HS-5 (cell line): ENCODE data around the gene CBFA2T2.
A peak's percentile ranks its signal among the peaks of the same experiment; 100 is the strongest.

ENCODE experiments used
- DNase-seq: peaks from one replicate; pipeline ENCODE4 v3.0.0-alpha.2; 2012; ENCODE audit warnings: low read depth

Gene CBFA2T2

GRCh38 chr20:33653218-33653899 is 163.5 kb downstream of the CBFA2T2 start:
- DNase-seq: peak; percentile 32

GRCh38 chr20:33653900-33654596 is 164.2 kb downstream of the CBFA2T2 start:
- no peak for DNase-seq

GRCh38 chr20:33654680-33655161 is 164.8 kb downstream of the CBFA2T2 start:
- DNase-seq: no peak

GRCh38 chr20:33655164-33655563 is 165.3 kb downstream of the CBFA2T2 start:
- no peak for DNase-seq

GRCh38 chr20:33656010-33656782 is 166.3 kb downstream of the CBFA2T2 start:
- DNase-seq: no peak

- DNase-seq: no peak
These were observed 167.1 kb downstream of the CBFA2T2 start for GRCh38 chr20:33656783-33657703.

GRCh38 chr20:33657704-33658095 is 167.8 kb downstream of the CBFA2T2 start:
- no peak for DNase-seq

GRCh38 chr20:33658510-33658909 is 168.6 kb downstream of the CBFA2T2 start:
- no peak for DNase-seq

- DNase-seq: no peak
These were observed 169.0 kb downstream of the CBFA2T2 start for GRCh38 chr20:33658929-33659328.

- DNase-seq: no peak
These were observed 169.6 kb downstream of the CBFA2T2 start for GRCh38 chr20:33659341-33660034.

GRCh38 chr20:33660035-33660684 is 170.3 kb downstream of the CBFA2T2 start:
- no peak for DNase-seq

GRCh38 chr20:33660685-33661058 is 170.8 kb downstream of the CBFA2T2 start:
- no peak for DNase-seq

GRCh38 chr20:33662172-33662571 is 172.3 kb downstream of the CBFA2T2 start, which contains the start of gene C20orf144:
C20orf144 (plus strand) TSS chr20:33662327; CDS start chr20:33662346, 19 bp downstream.
- no peak for DNase-seq

GRCh38 chr20:33663161-33664084 is 173.5 kb downstream of the CBFA2T2 start:
- no peak for DNase-seq

- DNase-seq: no peak
These were observed 174.3 kb downstream of the CBFA2T2 start for GRCh38 chr20:33664085-33664761.

GRCh38 chr20:33664762-33665144 is 174.9 kb downstream of the CBFA2T2 start:
- DNase-seq: no peak

- DNase-seq: peak; percentile 96
These were observed 176.7 kb downstream of the CBFA2T2 start, which contains the start of gene ACTL10 for GRCh38 chr20:33666293-33667244. ACTL10 (plus strand) TSS chr20:33666943; CDS start chr20:33667498, 555 bp downstream.
